SJSA1 (cell line): ENCODE results near the gene PHF14. TPM values are rescaled to one million over a fixed set of nuclear protein-coding genes. Genes with fewer than 3 reads are reported as not detected.
A peak's percentile ranks its signal among the peaks of the same experiment; 100 is the strongest.
"Not testable (repeated sequence)": the region's sequence is repeated elsewhere in the genome, so short reads cannot be mapped to it uniquely, and the experiment has no call there.

Source experiments
- DNase-seq, 2 experiments: peaks; one replicate each; pipeline ENCODE4 v3.0.0-alpha.2; 2015 to 2020; ENCODE audit warnings: low spot score in 2 of 2, low read depth in 1 of 2
- H3K27ac ChIP-seq: fragments of 250-450 bp; sonication (Bioruptor Pico); 2 replicates; pipeline ENCODE4 v1.5.1; 2020; ENCODE audit warnings: mild to moderate bottlenecking, moderate library complexity
- H3K27me3 ChIP-seq: fragments of 250-450 bp; sonication (Bioruptor Pico); replicated peaks from 2 replicates; pipeline ENCODE4 v1.5.1; 2020; ENCODE audit warnings: mild to moderate bottlenecking, moderate library complexity
- H3K36me3 ChIP-seq: fragments of 250-450 bp; sonication (Bioruptor Pico); 2 replicates; pipeline ENCODE4 v1.5.1; 2020; ENCODE audit warnings: mild to moderate bottlenecking
- H3K4me1 ChIP-seq: fragments of 250-450 bp; sonication (Bioruptor Pico); replicated peaks from 2 replicates; pipeline ENCODE4 v1.6.1; 2021; ENCODE audit warnings: mild to moderate bottlenecking
- H3K4me3 ChIP-seq: fragments of 250-450 bp; sonication (Bioruptor Pico); 2 replicates; pipeline ENCODE4 v1.5.1; 2020; ENCODE audit warnings: mild to moderate bottlenecking
- H3K9me3 ChIP-seq: fragments of 250-450 bp; sonication (Bioruptor Pico); replicated peaks from 2 replicates; pipeline ENCODE4 v1.5.1; 2020; ENCODE audit warnings: mild to moderate bottlenecking
- total RNA-seq: library from RNA; depleted of rRNA; stranded (reverse); fragments of >200 nt; shearing (Covaris generic); gene quantifications from 2 replicates; pipeline ENCODE4 v1.2.3, GENCODE V29; 2014; rRNA removed

Gene PHF14, protein sequence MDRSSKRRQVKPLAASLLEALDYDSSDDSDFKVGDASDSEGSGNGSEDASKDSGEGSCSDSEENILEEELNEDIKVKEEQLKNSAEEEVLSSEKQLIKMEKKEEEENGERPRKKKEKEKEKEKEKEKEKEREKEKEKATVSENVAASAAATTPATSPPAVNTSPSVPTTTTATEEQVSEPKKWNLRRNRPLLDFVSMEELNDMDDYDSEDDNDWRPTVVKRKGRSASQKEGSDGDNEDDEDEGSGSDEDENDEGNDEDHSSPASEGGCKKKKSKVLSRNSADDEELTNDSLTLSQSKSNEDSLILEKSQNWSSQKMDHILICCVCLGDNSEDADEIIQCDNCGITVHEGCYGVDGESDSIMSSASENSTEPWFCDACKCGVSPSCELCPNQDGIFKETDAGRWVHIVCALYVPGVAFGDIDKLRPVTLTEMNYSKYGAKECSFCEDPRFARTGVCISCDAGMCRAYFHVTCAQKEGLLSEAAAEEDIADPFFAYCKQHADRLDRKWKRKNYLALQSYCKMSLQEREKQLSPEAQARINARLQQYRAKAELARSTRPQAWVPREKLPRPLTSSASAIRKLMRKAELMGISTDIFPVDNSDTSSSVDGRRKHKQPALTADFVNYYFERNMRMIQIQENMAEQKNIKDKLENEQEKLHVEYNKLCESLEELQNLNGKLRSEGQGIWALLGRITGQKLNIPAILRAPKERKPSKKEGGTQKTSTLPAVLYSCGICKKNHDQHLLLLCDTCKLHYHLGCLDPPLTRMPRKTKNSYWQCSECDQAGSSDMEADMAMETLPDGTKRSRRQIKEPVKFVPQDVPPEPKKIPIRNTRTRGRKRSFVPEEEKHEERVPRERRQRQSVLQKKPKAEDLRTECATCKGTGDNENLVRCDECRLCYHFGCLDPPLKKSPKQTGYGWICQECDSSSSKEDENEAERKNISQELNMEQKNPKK
- 26.9 and 44.5 TPM in 2 replicates for total RNA-seq

DNA sequence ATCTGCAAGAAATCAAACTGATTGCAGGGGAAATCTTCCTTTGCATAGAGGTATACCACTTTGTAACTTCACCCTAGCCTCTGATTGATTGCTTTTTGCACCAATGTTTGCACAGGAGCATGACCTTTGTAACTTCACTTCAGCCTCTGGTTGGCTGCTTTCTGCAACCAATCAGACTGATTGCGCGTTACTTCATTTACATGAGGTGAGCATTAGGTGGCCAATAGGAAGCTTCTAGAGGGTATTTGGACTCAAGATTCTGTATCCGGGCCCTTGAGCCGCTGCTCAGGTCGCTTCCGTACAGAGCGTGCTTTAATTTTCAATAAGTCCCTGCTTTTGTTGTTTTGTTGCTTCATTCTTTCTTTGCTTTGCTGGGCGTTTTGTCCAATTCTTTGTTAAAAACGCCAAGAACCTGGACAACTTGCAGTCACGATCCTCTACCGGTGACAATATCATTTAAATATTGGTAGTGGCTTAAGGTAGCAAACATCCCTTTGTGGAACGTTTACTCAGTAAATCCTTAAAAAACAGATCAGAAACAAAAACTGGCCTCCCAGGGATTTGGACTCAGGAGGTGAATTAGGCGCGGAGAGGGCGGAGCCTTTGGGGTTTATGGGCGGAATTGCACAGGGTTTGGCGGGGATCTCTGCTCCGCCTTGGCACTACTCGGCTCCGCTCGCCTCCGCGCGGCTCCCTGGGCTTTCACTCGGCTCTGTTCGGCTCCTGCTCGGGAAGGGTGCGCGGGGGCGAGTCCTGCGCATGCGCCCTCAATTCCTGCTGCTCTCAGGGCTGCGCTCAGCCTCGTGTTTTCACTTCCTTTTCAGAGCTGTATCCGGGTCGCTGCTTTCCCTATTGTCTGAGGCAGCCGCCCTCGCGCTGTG is at the start of gene PHF14:
Gene PHF14 (plus strand): TSS at position 812 of the 881 bp plus-strand sequence. CDS start 452 bp downstream, outside the sequence.
- DNase-seq, result peak; percentile 92 to 97
- H3K27ac ChIP-seq, result peak within 1 kb of the TSS; percentile 34
- no peaks in the 10 kb centered on the region for H3K9me3 ChIP-seq
- peaks cover 10% of the 10 kb centered on the region for H3K4me1 ChIP-seq
- peak within 1 kb of the TSS; percentile 52 for H3K4me3 ChIP-seq
- peaks cover 9% of the 10 kb centered on the region for H3K36me3 ChIP-seq
- H3K27me3 ChIP-seq, result 0 out of 2 replicates have a peak, but pooled peaks cover 2% of the 10 kb centered on the region

GRCh38 chr7:10924370-10924769 is 49.3 kb upstream of the PHF14 start:
- H3K36me3 ChIP-seq, result no peaks in the 10 kb centered on the region

DNA sequence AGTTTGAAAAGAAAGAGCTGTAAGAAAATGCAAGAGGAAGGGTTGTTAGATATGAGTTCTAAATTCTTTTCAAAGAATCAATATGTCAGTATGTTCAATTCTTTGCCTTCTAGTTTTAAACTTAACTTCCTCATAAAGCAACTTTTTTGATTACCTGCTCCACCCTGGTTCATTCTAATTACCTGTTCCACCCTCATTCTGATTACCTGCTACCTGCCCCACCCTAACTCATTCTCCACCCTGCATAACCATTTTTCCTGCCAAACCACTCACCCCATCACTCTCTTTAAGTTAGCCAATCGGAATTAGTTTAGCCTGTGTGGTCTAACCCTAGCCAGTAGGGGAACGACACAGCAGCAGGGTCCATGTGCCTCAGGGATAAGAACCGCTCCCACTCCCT is 45.5 kb upstream of the PHF14 start:
- H3K27ac ChIP-seq, H3K4me1 ChIP-seq, DNase-seq, H3K4me3 ChIP-seq, H3K27me3 ChIP-seq, H3K9me3 ChIP-seq: not testable (repeated sequence)
- H3K36me3 ChIP-seq, result peaks cover 18% of the 10 kb centered on the region

More at GRCh38 chr7:10924370-10924769, 49.3 kb upstream of the PHF14 start:
- no peaks in the 10 kb centered on the region for H3K9me3 ChIP-seq
- H3K4me3 ChIP-seq, result no peak overlapping the region
- H3K27ac ChIP-seq, result no peak overlapping the region
- DNase-seq, result no peak
- no peaks in the 10 kb centered on the region for H3K4me1 ChIP-seq
- no peaks in the 10 kb centered on the region for H3K27me3 ChIP-seq

DNA sequence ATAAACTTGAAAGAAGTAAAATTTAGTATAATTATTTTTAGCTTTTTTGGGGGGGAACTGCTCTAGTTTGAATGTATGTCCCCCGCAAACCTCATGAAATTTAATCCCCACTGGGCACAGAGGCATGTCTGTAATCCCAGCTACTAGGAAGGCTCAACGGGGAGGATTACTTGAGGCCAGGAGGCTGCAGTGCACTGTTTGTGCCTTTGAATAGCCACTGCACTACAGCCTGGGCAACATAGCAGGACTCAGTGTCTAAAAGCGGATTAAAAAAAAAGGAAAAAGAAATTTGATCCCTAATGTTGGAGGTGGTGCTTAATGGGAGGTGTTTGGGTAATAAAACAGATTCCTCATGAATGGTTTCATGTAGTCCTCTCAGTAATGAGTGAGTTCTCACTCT is 43.1 kb upstream of the PHF14 start:
- Histone ChIP-seq H3K4me1 (peaks cover 11% of the 10 kb centered on the region), H3K27me3 (no peaks in the 10 kb centered on the region), H3K4me3 (no peak overlapping the region), H3K9me3 (no peaks in the 10 kb centered on the region), H3K36me3 (peaks cover 36% of the 10 kb centered on the region), H3K27ac (no peak overlapping the region)
- no peak for DNase-seq

- DNase-seq, result no peak
- H3K36me3 ChIP-seq, result peaks cover 42% of the 10 kb centered on the region
- no peak overlapping the region for H3K4me3 ChIP-seq
- no peaks in the 10 kb centered on the region for H3K27me3 ChIP-seq
- H3K27ac ChIP-seq, result no peak overlapping the region
- H3K4me1 ChIP-seq, result peaks cover 11% of the 10 kb centered on the region
- no peaks in the 10 kb centered on the region for H3K9me3 ChIP-seq
Observed at GRCh38 chr7:10931161-10931560, 42.5 kb upstream of the PHF14 start.

DNA sequence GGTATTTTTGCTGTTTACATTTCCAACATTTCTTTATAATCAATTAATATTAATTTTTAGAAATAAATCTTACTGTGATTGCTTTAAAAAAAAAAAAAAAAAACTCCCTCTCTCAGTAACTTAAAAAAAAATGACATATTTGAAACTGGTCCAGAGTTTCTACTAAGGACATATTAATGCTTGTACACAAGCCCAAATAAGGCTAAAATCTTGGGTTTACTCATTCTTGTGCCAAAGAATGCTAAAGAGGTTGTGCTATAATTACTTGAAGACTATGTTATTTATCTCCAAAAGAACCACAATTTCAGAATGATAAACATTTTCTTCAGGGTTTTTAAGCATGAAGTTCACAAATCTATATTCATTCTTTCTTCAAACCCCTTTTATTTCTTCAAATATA is 39.4 kb upstream of the PHF14 start:
- H3K36me3 ChIP-seq, result peaks cover 61% of the 10 kb centered on the region
- DNase-seq, result no peak
- H3K4me3 ChIP-seq, result no peak overlapping the region
- no peaks in the 10 kb centered on the region for H3K9me3 ChIP-seq
- H3K27me3 ChIP-seq, result no peaks in the 10 kb centered on the region
- no peak overlapping the region for H3K27ac ChIP-seq
- peaks cover 11% of the 10 kb centered on the region for H3K4me1 ChIP-seq

- H3K4me1 ChIP-seq, result peaks cover 15% of the 10 kb centered on the region
- DNase-seq, result no peak
Observed at GRCh38 chr7:10939237-10939910, 34.3 kb upstream of the PHF14 start.

DNA sequence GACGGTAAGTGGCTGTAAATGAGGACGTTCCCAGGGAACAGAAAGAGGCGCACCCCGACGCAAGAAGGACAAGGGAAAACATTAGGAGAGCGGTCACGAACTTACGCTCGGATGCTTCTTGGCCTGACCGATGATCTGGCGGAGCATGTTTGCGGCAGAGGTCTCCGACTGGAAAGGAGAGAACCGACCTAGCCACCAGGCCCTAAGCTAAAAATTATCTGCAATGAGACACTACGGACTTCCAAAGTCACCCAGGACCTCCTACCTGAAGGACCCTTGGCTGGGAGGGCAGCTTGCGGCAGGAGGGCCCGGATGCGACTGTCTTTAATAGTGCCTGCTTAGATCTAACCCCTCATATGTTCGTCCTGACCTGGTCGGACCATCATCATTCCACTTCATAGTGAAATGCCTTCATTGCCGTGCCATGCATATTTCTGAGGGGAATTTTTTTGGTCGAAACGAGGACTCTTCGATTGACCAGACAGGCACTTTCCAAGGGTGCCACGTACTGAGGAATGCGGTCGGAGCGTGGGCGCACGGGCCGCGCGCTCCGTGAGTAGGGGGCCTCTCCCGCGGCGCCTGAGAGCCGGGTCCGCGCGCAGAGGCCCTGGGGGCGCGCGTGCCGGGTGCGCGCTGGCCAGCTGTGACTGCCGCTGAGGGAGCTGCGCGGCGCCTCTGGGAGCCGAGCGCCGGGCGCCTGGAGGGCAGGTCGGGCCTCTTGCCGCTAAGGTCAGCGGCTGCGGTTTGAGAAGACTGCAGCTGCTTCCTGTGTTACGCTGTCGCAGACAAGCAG is 33.6 kb upstream of the PHF14 start:
- Histone ChIP-seq H3K9me3 (no peaks in the 10 kb centered on the region), H3K36me3 (peaks cover 30% of the 10 kb centered on the region), H3K4me3 (peak overlapping the region; percentile 57), H3K27ac (peak overlapping the region; percentile 99), H3K4me1 (peaks cover 7% of the 10 kb centered on the region), H3K27me3 (no peaks in the 10 kb centered on the region)
- peak; percentile 92 to 99 for DNase-seq

More at GRCh38 chr7:10939237-10939910, 34.3 kb upstream of the PHF14 start:
- Histone ChIP-seq H3K9me3 (no peaks in the 10 kb centered on the region), H3K36me3 (peaks cover 34% of the 10 kb centered on the region), H3K27me3 (no peaks in the 10 kb centered on the region), H3K27ac (peak overlapping the region; percentile 99), H3K4me3 (peak overlapping the region; percentile 57)

DNA sequence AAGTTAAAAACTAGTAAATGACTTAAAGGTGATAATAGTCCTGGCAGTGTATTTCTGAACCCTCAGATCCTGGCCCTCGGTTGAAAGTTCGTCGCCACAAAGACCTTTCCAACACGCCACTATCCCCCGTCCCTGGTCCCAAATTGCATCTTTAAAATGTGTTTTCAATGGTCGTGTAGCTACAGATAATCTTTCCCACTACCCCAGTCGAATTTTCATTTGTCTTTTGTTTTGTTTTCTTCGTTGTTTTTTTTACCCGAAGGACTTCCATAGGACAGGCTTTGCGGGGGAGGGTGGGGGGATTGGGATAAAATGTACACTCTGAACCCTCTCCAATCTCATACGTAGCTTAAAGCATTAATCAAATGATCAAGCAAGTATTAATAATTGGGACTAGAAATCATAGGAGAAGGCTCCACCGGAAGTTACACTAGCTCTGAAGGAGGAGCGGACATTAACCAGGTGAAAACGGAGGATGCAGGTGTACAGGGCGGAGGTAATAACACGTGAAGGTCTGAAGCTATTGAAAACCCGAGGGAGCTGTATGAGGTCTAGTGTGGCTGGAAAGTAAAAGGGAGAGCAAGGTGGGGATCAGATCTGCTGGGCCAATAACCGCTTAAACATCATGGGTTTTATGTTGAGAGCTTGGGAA is 32.8 kb upstream of the PHF14 start:
- Histone ChIP-seq H3K27ac (peak overlapping the region; percentile 99), H3K4me3 (peak overlapping the region; percentile 57), H3K4me1 (0 out of 2 replicates have a peak, but pooled peaks cover 4% of the 10 kb centered on the region), H3K27me3 (no peaks in the 10 kb centered on the region), H3K36me3 (peaks cover 22% of the 10 kb centered on the region), H3K9me3 (no peaks in the 10 kb centered on the region)
- DNase-seq, result no peak

DNA sequence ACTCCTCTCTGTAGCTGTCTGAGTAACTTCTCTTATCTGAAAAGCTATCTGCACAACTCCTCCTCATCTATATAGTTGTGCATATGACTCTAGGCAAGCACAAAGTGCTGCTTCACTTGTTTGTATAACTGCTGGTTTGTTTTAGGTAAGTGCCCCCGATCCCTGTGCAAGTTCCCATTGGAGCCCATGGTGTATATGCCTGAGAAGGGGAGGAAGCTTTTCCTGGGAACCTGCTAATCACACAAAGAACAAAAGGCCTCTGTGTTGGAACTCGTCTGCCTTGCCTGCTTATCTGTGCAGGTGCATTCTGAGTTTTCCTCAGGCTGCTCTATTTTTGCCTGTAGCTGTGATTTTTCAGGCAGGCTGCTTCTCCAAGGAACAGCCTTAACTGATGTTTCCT is 23.2 kb upstream of the PHF14 start:
- Histone ChIP-seq H3K4me3 (no peak overlapping the region), H3K9me3 (no peaks in the 10 kb centered on the region), H3K27me3 (no peaks in the 10 kb centered on the region), H3K4me1 (no peaks in the 10 kb centered on the region), H3K27ac (no peak overlapping the region), H3K36me3 (no peaks in the 10 kb centered on the region)
- DNase-seq, result no peak

GRCh38 chr7:10950974-10951578 is 22.6 kb upstream of the PHF14 start:
- H3K27me3 ChIP-seq, H3K27ac ChIP-seq, DNase-seq, H3K36me3 ChIP-seq, H3K4me3 ChIP-seq, H3K9me3 ChIP-seq, H3K4me1 ChIP-seq: not testable (repeated sequence)
